ENCODE results near the gene HOXA5.
A peak's percentile ranks its signal among the peaks of the same experiment; 100 is the strongest.

The HOXA5 gene

GRCh38 chr7:27185854-27186667, 42.6 kb upstream of the HOXA5 start (continued):
- no peak for TF ChIP-seq ZNF555 (tag by site-specific recombination; conservative IDR thresholded peaks at IDR 0.05)
- no peak for TF ChIP-seq ZFP37 (tag by site-specific recombination; IDR thresholded peaks at IDR 0.05)
- TF ChIP-seq ZBTB20 (tag by site-specific recombination; IDR thresholded peaks at IDR 0.05), result peak; percentile 71
- no peak for TF ChIP-seq ZNF214 (tag by site-specific recombination; IDR thresholded peaks at IDR 0.05; ENCODE audit: borderline replicate concordance)
- TF ChIP-seq ZBTB7A (tag by site-specific recombination; IDR thresholded peaks at IDR 0.05; ENCODE audit: low read depth), result no peak
- peak; percentile 43 for TF ChIP-seq PRDM10 (tag by site-specific recombination; IDR thresholded peaks at IDR 0.05)
- TF ChIP-seq ZNF521 (tag by site-specific recombination; IDR thresholded peaks at IDR 0.05), result no peak
- TF ChIP-seq ZNF658 (tag by site-specific recombination; IDR thresholded peaks at IDR 0.05), result no peak
- no peak for TF ChIP-seq ELK4 (IDR thresholded peaks at IDR 0.05; ENCODE audit: borderline replicate concordance, low read depth, low read length)
- peak; percentile 48; the same call in 1 of the 2 replicates for TF ChIP-seq ZNF777 (tag by site-specific recombination; IDR thresholded peaks at IDR 0.05; ENCODE audit: borderline replicate concordance)
- peak; percentile 29; the same call in 1 of the 2 replicates for TF ChIP-seq GLIS2 (tag by site-specific recombination; IDR thresholded peaks at IDR 0.05)
- no peak; the same call in 1 of the 2 replicates for TF ChIP-seq ZBTB17 (tag by site-specific recombination; IDR thresholded peaks at IDR 0.05)
- TF ChIP-seq ZBTB1 (tag by site-specific recombination; IDR thresholded peaks at IDR 0.05), result no peak
- TF ChIP-seq IKZF3 (tag by site-specific recombination; IDR thresholded peaks at IDR 0.05), result peak; percentile 42; the same call in 1 of the 2 replicates

GRCh38 chr7:27185013-27185853, 41.8 kb upstream of the HOXA5 start, which contains the start of gene HOXA11:
TSS of gene HOXA11 (minus strand) at chr7:27185232. CDS start at chr7:27185144, 88 bp downstream.
- CTCF ChIA-PET, result interaction anchor here (0.7 to 3.2 kb wide), 5 partner anchors 10 to 159 kb away, joined by 3 to 26 read pairs (median 7); partner anchors contain the start of gene HOXA13
- Histone ChIP-seq H3K36me3 (ENCODE audit: control insufficient read depth in 2 of 2, insufficient read depth in 1 of 2, low read length in 2 of 2) (peaks cover 0 to 10% of the 10 kb centered on the region in 2 experiments; a peak in 2 of 3 replicates), H3K27ac (ENCODE audit: extremely low read depth, low read depth, low read length) (peak within 1 kb of the TSS; percentile 99), H3K4me1 (ENCODE audit: control insufficient read depth, insufficient read depth, low read length) (peaks cover 47% of the 10 kb centered on the region), H3K4me3 (ENCODE audit: low read depth, low read length) (peak within 1 kb of the TSS; percentile 64), H3K9me3 (ENCODE audit: control insufficient read depth, insufficient read depth, low read depth, low read length) (no peaks in the 10 kb centered on the region)
- POLR2A ChIA-PET, result interaction anchor here (0.5 to 7.6 kb wide), 20 partner anchors 10 to 1329 kb away, joined by 3 to 237 read pairs (median 4); partner anchors contain the start of genes CBX3, EVX1, HOXA10 and HOXA13
- TF ChIP-seq IKZF3 (tag by site-specific recombination; IDR thresholded peaks at IDR 0.05) (peak; percentile 72), KLF16 (tag by site-specific recombination; IDR thresholded peaks at IDR 0.05) (no peak; the same call in 1 of the 2 replicates), ZNF354C (tag by site-specific recombination; IDR thresholded peaks at IDR 0.05; ENCODE audit: borderline replicate concordance, low read depth) (no peak), ZNF837 (tag by site-specific recombination; IDR thresholded peaks at IDR 0.05) (no peak), ZNF530 (tag by site-specific recombination; IDR thresholded peaks at IDR 0.05; ENCODE audit: low read depth) (no peak), REST (tag by site-specific recombination; IDR thresholded peaks at IDR 0.05) (no peak), ZNF639 (tag by site-specific recombination; IDR thresholded peaks at IDR 0.05) (no peak), ZNF658 (tag by site-specific recombination; IDR thresholded peaks at IDR 0.05) (no peak), ZNF280C (tag by site-specific recombination; IDR thresholded peaks at IDR 0.05) (no peak)
